GM12874 (cell line): ENCODE results near the gene CPLX4.

ENCODE experiments used
- CTCF ChIP-seq: IDR thresholded peaks from 2 replicates; pipeline ENCODE4 v1.5.1; 2011; ENCODE audit warnings: low read depth, mild to moderate bottlenecking, control low read depth, low read length, moderate library complexity; ENCODE audit not compliant: insufficient read depth

Gene CPLX4, protein sequence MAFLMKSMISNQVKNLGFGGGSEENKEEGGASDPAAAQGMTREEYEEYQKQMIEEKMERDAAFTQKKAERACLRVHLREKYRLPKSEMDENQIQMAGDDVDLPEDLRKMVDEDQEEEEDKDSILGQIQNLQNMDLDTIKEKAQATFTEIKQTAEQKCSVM

GRCh38 chr18:59318460-59319050 lies at the start of gene CPLX4:
Gene CPLX4, minus strand, starts transcription at chr18:59318649. Its CDS starts 187 bp downstream, at chr18:59318462.
- no peak for TF ChIP-seq CTCF

DNA sequence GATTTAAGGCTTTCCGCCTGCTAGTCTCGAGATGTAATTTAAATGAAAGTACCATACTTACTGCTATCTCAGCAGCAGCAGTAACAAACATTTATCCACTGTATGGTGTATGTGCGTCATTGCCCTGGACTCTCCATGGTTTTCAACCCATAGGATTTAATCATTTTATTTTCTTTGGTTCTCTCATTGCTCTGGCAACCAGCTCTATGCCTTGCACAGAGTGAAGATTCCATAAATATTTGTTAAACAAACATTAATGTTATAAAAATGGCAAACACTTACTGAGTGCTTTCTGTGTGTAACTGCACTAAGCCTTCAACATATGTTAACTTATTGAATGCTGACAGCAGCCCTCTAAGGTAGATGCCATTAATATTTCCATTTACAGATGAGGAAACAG lies 41.9 kb upstream of the CPLX4 start:
- TF ChIP-seq CTCF, result no peak

GRCh38 chr18:59359576-59359952 lies 41.1 kb upstream of the CPLX4 start:
- no peak for TF ChIP-seq CTCF

- no peak for TF ChIP-seq CTCF
Observed at GRCh38 chr18:59358712-59359575, 40.5 kb upstream of the CPLX4 start, which contains the start of gene LMAN1. Gene LMAN1, minus strand, starts transcription at chr18:59359265. Its CDS starts 21 bp downstream, at chr18:59359244.

GRCh38 chr18:59358414-59358711 lies 39.9 kb upstream of the CPLX4 start:
- no peak for TF ChIP-seq CTCF

DNA sequence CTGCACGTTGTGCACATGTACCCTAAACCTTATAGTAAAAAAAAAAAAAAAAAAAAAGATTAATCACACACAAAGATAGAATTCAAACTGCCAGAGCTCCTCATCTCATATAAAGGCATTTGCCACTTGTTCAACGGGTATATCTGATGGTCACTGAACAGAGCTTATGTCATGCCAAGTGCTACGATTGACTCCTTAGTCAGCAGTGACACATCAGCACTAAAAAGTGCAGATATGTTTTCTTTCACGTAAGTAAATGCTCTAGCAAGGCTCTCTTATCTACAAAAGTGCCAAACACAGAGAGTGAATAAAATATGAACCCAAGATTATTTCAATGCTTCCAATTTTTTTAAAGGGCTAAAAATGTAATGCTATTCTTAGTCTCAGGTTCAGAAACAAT lies 39.5 kb upstream of the CPLX4 start:
- TF ChIP-seq CTCF, result no peak

- TF ChIP-seq CTCF, result no peak
Observed at GRCh38 chr18:59354731-59355130, 36.3 kb upstream of the CPLX4 start.
